ENCODE measurements around the gene APOL6.
A peak's percentile ranks its signal among the peaks of the same experiment; 100 is the strongest.

The APOL6 gene

GRCh38 chr22:35630891-35631290, 17.4 kb upstream of the APOL6 start:
- DNase-seq (ENCODE audit: extremely low read depth, low read depth) = no peak
- H3K4me3 ChIP-seq (replicated peaks; ENCODE audit: low read depth, low read length) = no peak overlapping the region
- no peak for TF ChIP-seq CTCF (IDR thresholded peaks at IDR 0.05; ENCODE audit: low read depth, low read length, missing control alignments)

GRCh38 chr22:35631597-35631996, 16.6 kb upstream of the APOL6 start:
- no peak for DNase-seq (ENCODE audit: extremely low read depth, low read depth)
- H3K4me3 ChIP-seq (replicated peaks; ENCODE audit: low read depth, low read length) = no peak overlapping the region
- TF ChIP-seq CTCF (IDR thresholded peaks at IDR 0.05; ENCODE audit: low read depth, low read length, missing control alignments) = peak; percentile 77

GRCh38 chr22:35632935-35633334, 15.3 kb upstream of the APOL6 start:
- no peak for TF ChIP-seq CTCF (IDR thresholded peaks at IDR 0.05; ENCODE audit: low read depth, low read length, missing control alignments)
- H3K4me3 ChIP-seq (replicated peaks; ENCODE audit: low read depth, low read length) = no peak overlapping the region
- no peak for DNase-seq (ENCODE audit: extremely low read depth, low read depth)

- TF ChIP-seq CTCF (IDR thresholded peaks at IDR 0.05; ENCODE audit: low read depth, low read length, missing control alignments) = no peak
- DNase-seq (ENCODE audit: extremely low read depth, low read depth) = no peak
Measured at GRCh38 chr22:35633520-35633919, 14.7 kb upstream of the APOL6 start.

GRCh38 chr22:35634015-35634414, 14.2 kb upstream of the APOL6 start:
- H3K4me3 ChIP-seq (replicated peaks; ENCODE audit: low read depth, low read length) = no peak overlapping the region
- no peak for TF ChIP-seq CTCF (IDR thresholded peaks at IDR 0.05; ENCODE audit: low read depth, low read length, missing control alignments)
- DNase-seq (ENCODE audit: extremely low read depth, low read depth) = no peak

More at GRCh38 chr22:35633520-35633919, 14.7 kb upstream of the APOL6 start:
- H3K4me3 ChIP-seq (replicated peaks; ENCODE audit: low read depth, low read length) = no peak overlapping the region

GRCh38 chr22:35634943-35635540, 13.2 kb upstream of the APOL6 start:
- no peak for DNase-seq (ENCODE audit: extremely low read depth, low read depth)
- H3K4me3 ChIP-seq (replicated peaks; ENCODE audit: low read depth, low read length) = no peak overlapping the region
- no peak for TF ChIP-seq CTCF (IDR thresholded peaks at IDR 0.05; ENCODE audit: low read depth, low read length, missing control alignments)

GRCh38 chr22:35637254-35637653, 11.0 kb upstream of the APOL6 start:
- DNase-seq (ENCODE audit: extremely low read depth, low read depth) = no peak
- no peak for TF ChIP-seq CTCF (IDR thresholded peaks at IDR 0.05; ENCODE audit: low read depth, low read length, missing control alignments)

More at GRCh38 chr22:35637254-35637653, 11.0 kb upstream of the APOL6 start:
- H3K4me3 ChIP-seq (replicated peaks; ENCODE audit: low read depth, low read length) = no peak overlapping the region

Measured in HFF-Myc (cell line).